ENCODE results near the gene SCN4B.
"Not testable (repeated sequence)": the region's sequence is repeated elsewhere in the genome, so short reads cannot be mapped to it uniquely, and the experiment has no call there.

- TF ChIP-seq POLR2AphosphoS5 (IDR thresholded peaks at IDR 0.05; ENCODE audit: low read depth, low read length); CTCF (IDR thresholded peaks at IDR 0.05); SIN3A (IDR thresholded peaks at IDR 0.05; ENCODE audit: borderline replicate concordance, insufficient read depth, low read depth, low read length); REST (IDR thresholded peaks at IDR 0.05; ENCODE audit: insufficient read depth in 1 of 2, low read depth in 2 of 2, low read length in 1 of 2): not testable (repeated sequence)
Measured at GRCh38 chr11:118192817-118193216, 40.2 kb upstream of the SCN4B start.
